Measurements from ENCODE around the gene HAUS6.
"Not testable (repeated sequence)": the region's sequence is repeated elsewhere in the genome, so short reads cannot be mapped to it uniquely, and the experiment has no call there.

HAUS6 gene

GRCh38 chr9:19023078-19023477 lies 79.6 kb downstream of the HAUS6 start:
- H3K9me2 ChIP-seq (ENCODE audit: low read depth, low read length): no peaks in the 10 kb centered on the region
- no peaks in the 10 kb centered on the region for H4K20me1 ChIP-seq (ENCODE audit: insufficient read depth, low read length)
- H3K9ac ChIP-seq (ENCODE audit: low read length): no peak overlapping the region
- no peak overlapping the region for H3K4me3 ChIP-seq (ENCODE audit: low read depth, low read length, poor library complexity, severe bottlenecking)
- TF ChIP-seq EZH2 (IDR thresholded peaks at IDR 0.05; ENCODE audit: borderline replicate concordance, low read length) (no peak), CTCF (IDR thresholded peaks at IDR 0.05; ENCODE audit: low read length) (no peak)
- no peaks in the 10 kb centered on the region for H3K4me1 ChIP-seq (ENCODE audit: insufficient read depth, low read length, severe bottlenecking)
- H3K4me2 ChIP-seq (ENCODE audit: low read length): no peak overlapping the region
- no peaks in the 10 kb centered on the region for H3K36me3 ChIP-seq (ENCODE audit: insufficient read depth, low read length)
- H3K9me3 ChIP-seq (ENCODE audit: low read length): no peaks in the 10 kb centered on the region
- no peaks in the 10 kb centered on the region for H3K79me2 ChIP-seq (ENCODE audit: insufficient read depth, low read length)
- H2AFZ ChIP-seq (ENCODE audit: low read length): no peak overlapping the region
- no peak overlapping the region for H3K27ac ChIP-seq (ENCODE audit: low read depth, low read length, poor library complexity, severe bottlenecking)
- 0 out of 2 replicates have a peak, but pooled peaks cover 4% of the 10 kb centered on the region for H3K27me3 ChIP-seq (ENCODE audit: insufficient read depth, low read length)
- H3F3A ChIP-seq (ENCODE audit: insufficient read depth, low read length): no peaks in the 10 kb centered on the region

- no peak for TF ChIP-seq EZH2 (IDR thresholded peaks at IDR 0.05; ENCODE audit: borderline replicate concordance, low read length)
- TF ChIP-seq CTCF (IDR thresholded peaks at IDR 0.05; ENCODE audit: low read length): no peak
- Histone ChIP-seq H3K9me3 (ENCODE audit: low read length) (no peaks in the 10 kb centered on the region), H3F3A (ENCODE audit: insufficient read depth, low read length) (no peaks in the 10 kb centered on the region), H3K36me3 (ENCODE audit: insufficient read depth, low read length) (no peaks in the 10 kb centered on the region), H3K27ac (ENCODE audit: low read depth, low read length, poor library complexity, severe bottlenecking) (no peak overlapping the region), H3K27me3 (ENCODE audit: insufficient read depth, low read length) (0 out of 2 replicates have a peak, but pooled peaks cover 4% of the 10 kb centered on the region), H3K9ac (ENCODE audit: low read length) (no peak overlapping the region), H3K4me2 (ENCODE audit: low read length) (no peak overlapping the region), H2AFZ (ENCODE audit: low read length) (no peak overlapping the region), H3K79me2 (ENCODE audit: insufficient read depth, low read length) (no peaks in the 10 kb centered on the region), H3K4me3 (ENCODE audit: low read depth, low read length, poor library complexity, severe bottlenecking) (no peak overlapping the region), H4K20me1 (ENCODE audit: insufficient read depth, low read length) (no peaks in the 10 kb centered on the region), H3K4me1 (ENCODE audit: insufficient read depth, low read length, severe bottlenecking) (no peaks in the 10 kb centered on the region), H3K9me2 (ENCODE audit: low read depth, low read length) (no peaks in the 10 kb centered on the region)
Observed at GRCh38 chr9:19022206-19022605, 80.5 kb downstream of the HAUS6 start.

GRCh38 chr9:19021649-19022048 lies 81.1 kb downstream of the HAUS6 start:
- not testable (repeated sequence) for H3K36me3 ChIP-seq (ENCODE audit: insufficient read depth, low read length); H4K20me1 ChIP-seq (ENCODE audit: insufficient read depth, low read length); H3K27ac ChIP-seq (ENCODE audit: low read depth, low read length, poor library complexity, severe bottlenecking); H3K9ac ChIP-seq (ENCODE audit: low read length); H3F3A ChIP-seq (ENCODE audit: insufficient read depth, low read length); H3K9me3 ChIP-seq (ENCODE audit: low read length); H3K9me2 ChIP-seq (ENCODE audit: low read depth, low read length); H3K79me2 ChIP-seq (ENCODE audit: insufficient read depth, low read length); H3K4me3 ChIP-seq (ENCODE audit: low read depth, low read length, poor library complexity, severe bottlenecking); H3K4me2 ChIP-seq (ENCODE audit: low read length); H3K27me3 ChIP-seq (ENCODE audit: insufficient read depth, low read length); H2AFZ ChIP-seq (ENCODE audit: low read length); H3K4me1 ChIP-seq (ENCODE audit: insufficient read depth, low read length, severe bottlenecking)

GRCh38 chr9:19020886-19021455 lies 81.7 kb downstream of the HAUS6 start:
- Histone ChIP-seq H3K4me1 (ENCODE audit: insufficient read depth, low read length, severe bottlenecking) (no peaks in the 10 kb centered on the region), H3K79me2 (ENCODE audit: insufficient read depth, low read length) (no peaks in the 10 kb centered on the region), H3F3A (ENCODE audit: insufficient read depth, low read length) (no peaks in the 10 kb centered on the region), H3K4me2 (ENCODE audit: low read length) (no peak overlapping the region), H3K27ac (ENCODE audit: low read depth, low read length, poor library complexity, severe bottlenecking) (no peak overlapping the region), H3K36me3 (ENCODE audit: insufficient read depth, low read length) (no peaks in the 10 kb centered on the region), H3K9me2 (ENCODE audit: low read depth, low read length) (no peaks in the 10 kb centered on the region), H2AFZ (ENCODE audit: low read length) (no peak overlapping the region), H3K9ac (ENCODE audit: low read length) (no peak overlapping the region), H3K4me3 (ENCODE audit: low read depth, low read length, poor library complexity, severe bottlenecking) (no peak overlapping the region), H3K27me3 (ENCODE audit: insufficient read depth, low read length) (0 out of 2 replicates have a peak, but pooled peaks cover 4% of the 10 kb centered on the region), H4K20me1 (ENCODE audit: insufficient read depth, low read length) (no peaks in the 10 kb centered on the region), H3K9me3 (ENCODE audit: low read length) (no peaks in the 10 kb centered on the region)
- TF ChIP-seq CTCF (IDR thresholded peaks at IDR 0.05; ENCODE audit: low read length) (no peak), EZH2 (IDR thresholded peaks at IDR 0.05; ENCODE audit: borderline replicate concordance, low read length) (no peak)

Measured in OCI-LY1 (cell line).